GM12878 (cell line): ENCODE results near the gene SNX8. TPM values are rescaled to one million over a fixed set of nuclear protein-coding genes. Genes with fewer than 3 reads are reported as not detected.

Experiments
- BCL11A ChIP-seq: IDR thresholded peaks from 2 replicates; pipeline ENCODE4 v1.6.1; 2011; ENCODE audit warnings: low read depth, low read length
- BMI1 ChIP-seq: fragments of 450-650 bp; IDR thresholded peaks from 2 replicates; pipeline ENCODE4 v1.6.1; 2016; ENCODE audit warnings: mild to moderate bottlenecking, moderate library complexity, borderline replicate concordance
- CBFB ChIP-seq: IDR thresholded peaks from 2 replicates; pipeline ENCODE4 v1.6.1; 2016; ENCODE audit warnings: antibody characterized with exemption, low read depth
- CEBPB ChIP-seq, 2 experiments: fragments of 150-350 bp in 1 of 2; IDR thresholded peaks; 2 replicates each; pipeline ENCODE4 v1.6.1; 2012 to 2014; ENCODE audit warnings: low read depth in 2 of 2, low read length in 2 of 2, borderline replicate concordance in 1 of 2, inconsistent platforms in 1 of 2
- E4F1 ChIP-seq: fragments of 450-650 bp; IDR thresholded peaks from 2 replicates; pipeline ENCODE4 v1.6.1; 2018; ENCODE audit warnings: borderline replicate concordance, mild to moderate bottlenecking; ENCODE audit not compliant: partially characterized antibody
- ETV6 ChIP-seq, 2 experiments: fragments of 450-650 bp in 1 of 2; IDR thresholded peaks in 1 of 2; conservative IDR thresholded peaks in 1 of 2; 2 replicates each; pipeline ENCODE4 v1.6.1; 2014; ENCODE audit warnings: antibody characterized with exemption in 1 of 2, borderline replicate concordance in 1 of 2, low read depth in 1 of 2, mild to moderate bottlenecking in 1 of 2, moderate library complexity in 1 of 2
- IKZF1 ChIP-seq: fragments of 450-650 bp; conservative IDR thresholded peaks from 2 replicates; pipeline ENCODE4 v1.6.1; 2017; ENCODE audit warnings: antibody characterized with exemption, mild to moderate bottlenecking
- IRF5 ChIP-seq: fragments of 450-650 bp; IDR thresholded peaks from 2 replicates; pipeline ENCODE4 v1.6.1; 2017; ENCODE audit warnings: borderline replicate concordance
- MEF2A ChIP-seq: IDR thresholded peaks from 2 replicates; pipeline ENCODE4 v1.6.1; 2011; ENCODE audit warnings: low read depth, mild to moderate bottlenecking, low read length, moderate library complexity; ENCODE audit not compliant: insufficient read depth
- NRF1 ChIP-seq: conservative IDR thresholded peaks from 2 replicates; pipeline ENCODE4 v1.6.1; 2011; ENCODE audit warnings: mild to moderate bottlenecking, low read depth, low read length, improper control_type of control experiment
- RUNX3 ChIP-seq: IDR thresholded peaks from 2 replicates; pipeline ENCODE4 v1.6.1; 2012; ENCODE audit warnings: low read length, inconsistent platforms
- SP1 ChIP-seq: IDR thresholded peaks from one replicate; pipeline ENCODE4 v1.6.1; 2011; ENCODE audit warnings: low read depth, low read length
- WRNIP1 ChIP-seq: IDR thresholded peaks from 2 replicates; pipeline ENCODE4 v1.6.1; 2011; ENCODE audit warnings: low read depth, low read length, improper control_type of control experiment, borderline replicate concordance
- ZNF24 ChIP-seq: fragments of 450-650 bp; IDR thresholded peaks from 2 replicates; pipeline ENCODE4 v1.6.1; 2017; ENCODE audit warnings: antibody characterized with exemption, mild to moderate bottlenecking
- polyA plus RNA-seq, 11 experiments: library from polyadenylated mRNA; depleted of rRNA in 4 of 11; unstranded in 6 of 11; stranded (reverse) in 5 of 11; fragments of >200 nt; fragmentation: Nextera tagmentation in 4 of 11; fragmentation: Illumina TruSeq in 1 of 11; extraction: Ambion mirVana in 4 of 11; extraction: Trizol in 1 of 11; gene quantifications; 1 replicate in 1 of 11; 2 replicates in 10 of 11; pipeline versions ENCODE4 v1.2.1 to v1.2.3, GENCODE V29; 2011 to 2016; ENCODE audit warnings: inconsistent platforms in 2 of 11, missing spikeins in 2 of 11, low read depth in 1 of 11
- total RNA-seq, 4 experiments: library from RNA; depleted of rRNA in 3 of 4; stranded (reverse); fragments of >200 nt in 3 of 4; fragmentation: Illumina TruSeq in 1 of 4; extraction: Trizol in 1 of 4; gene quantifications; 2 replicates each; pipeline versions ENCODE4 v1.2.1 to v1.2.3, GENCODE V29; 2013 to 2021
- TF ChIP-seq, protein P1 (sequence below): IDR thresholded peaks from 2 replicates; pipeline ENCODE4 v1.6.1; 2012; ENCODE audit warnings: low read depth, low read length, improper control_type of control experiment
- TF ChIP-seq, protein P2 (sequence below): fragments of 450-650 bp; IDR thresholded peaks from 2 replicates; pipeline ENCODE4 v1.6.1; 2017; ENCODE audit warnings: antibody characterized with exemption, mild to moderate bottlenecking, moderate library complexity
- TF ChIP-seq, protein P3 (sequence below): fragments of 450-650 bp; IDR thresholded peaks from 2 replicates; pipeline ENCODE4 v1.6.1; 2017; ENCODE audit warnings: mild to moderate bottlenecking, moderate library complexity

The SNX8 gene
- total and polyA plus RNA-seq, 10 of the 15 experiments (the other 5 are each of a cell fraction or from before 2014, with no cell fraction given), result 6.4 to 210 (median 97.6) TPM

GRCh38 chr7:2232766-2233520, 81.3 kb downstream of the SNX8 start, which contains the start of gene MAD1L1 (continued):
- TF ChIP-seq E4F1 (peak; percentile 55), CEBPB (IDR thresholded peaks at IDR 0.05; ENCODE audit: borderline replicate concordance in 1 of 2, low read depth in 2 of 2, low read length in 2 of 2) (no peak), NRF1 (peak; percentile 48), ETV6 (conservative IDR thresholded peaks at IDR 0.05 in 1 of 2, IDR thresholded peaks at IDR 0.05 in 1 of 2; ENCODE audit: borderline replicate concordance in 1 of 2, low read depth in 1 of 2) (no peak), BMI1 (no peak), CBFB (peak; percentile 97), RUNX3 (no peak; the same call in 1 of the 2 replicates), IKZF1 (peak; percentile 80), BCL11A (0 out of 2 replicates have a peak, but pooled peaks have one; percentile 8), WRNIP1 (no peak), IRF5 (peak; percentile 87), MEF2A (no peak), SP1 (no peak), ZNF24 (no peak)
- TF ChIP-seq, protein P1, sequence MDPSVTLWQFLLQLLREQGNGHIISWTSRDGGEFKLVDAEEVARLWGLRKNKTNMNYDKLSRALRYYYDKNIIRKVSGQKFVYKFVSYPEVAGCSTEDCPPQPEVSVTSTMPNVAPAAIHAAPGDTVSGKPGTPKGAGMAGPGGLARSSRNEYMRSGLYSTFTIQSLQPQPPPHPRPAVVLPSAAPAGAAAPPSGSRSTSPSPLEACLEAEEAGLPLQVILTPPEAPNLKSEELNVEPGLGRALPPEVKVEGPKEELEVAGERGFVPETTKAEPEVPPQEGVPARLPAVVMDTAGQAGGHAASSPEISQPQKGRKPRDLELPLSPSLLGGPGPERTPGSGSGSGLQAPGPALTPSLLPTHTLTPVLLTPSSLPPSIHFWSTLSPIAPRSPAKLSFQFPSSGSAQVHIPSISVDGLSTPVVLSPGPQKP, result no peak
- TF ChIP-seq, protein P2, sequence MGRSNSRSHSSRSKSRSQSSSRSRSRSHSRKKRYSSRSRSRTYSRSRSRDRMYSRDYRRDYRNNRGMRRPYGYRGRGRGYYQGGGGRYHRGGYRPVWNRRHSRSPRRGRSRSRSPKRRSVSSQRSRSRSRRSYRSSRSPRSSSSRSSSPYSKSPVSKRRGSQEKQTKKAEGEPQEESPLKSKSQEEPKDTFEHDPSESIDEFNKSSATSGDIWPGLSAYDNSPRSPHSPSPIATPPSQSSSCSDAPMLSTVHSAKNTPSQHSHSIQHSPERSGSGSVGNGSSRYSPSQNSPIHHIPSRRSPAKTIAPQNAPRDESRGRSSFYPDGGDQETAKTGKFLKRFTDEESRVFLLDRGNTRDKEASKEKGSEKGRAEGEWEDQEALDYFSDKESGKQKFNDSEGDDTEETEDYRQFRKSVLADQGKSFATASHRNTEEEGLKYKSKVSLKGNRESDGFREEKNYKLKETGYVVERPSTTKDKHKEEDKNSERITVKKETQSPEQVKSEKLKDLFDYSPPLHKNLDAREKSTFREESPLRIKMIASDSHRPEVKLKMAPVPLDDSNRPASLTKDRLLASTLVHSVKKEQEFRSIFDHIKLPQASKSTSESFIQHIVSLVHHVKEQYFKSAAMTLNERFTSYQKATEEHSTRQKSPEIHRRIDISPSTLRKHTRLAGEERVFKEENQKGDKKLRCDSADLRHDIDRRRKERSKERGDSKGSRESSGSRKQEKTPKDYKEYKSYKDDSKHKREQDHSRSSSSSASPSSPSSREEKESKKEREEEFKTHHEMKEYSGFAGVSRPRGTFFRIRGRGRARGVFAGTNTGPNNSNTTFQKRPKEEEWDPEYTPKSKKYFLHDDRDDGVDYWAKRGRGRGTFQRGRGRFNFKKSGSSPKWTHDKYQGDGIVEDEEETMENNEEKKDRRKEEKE, result no peak
- TF ChIP-seq, protein P3, sequence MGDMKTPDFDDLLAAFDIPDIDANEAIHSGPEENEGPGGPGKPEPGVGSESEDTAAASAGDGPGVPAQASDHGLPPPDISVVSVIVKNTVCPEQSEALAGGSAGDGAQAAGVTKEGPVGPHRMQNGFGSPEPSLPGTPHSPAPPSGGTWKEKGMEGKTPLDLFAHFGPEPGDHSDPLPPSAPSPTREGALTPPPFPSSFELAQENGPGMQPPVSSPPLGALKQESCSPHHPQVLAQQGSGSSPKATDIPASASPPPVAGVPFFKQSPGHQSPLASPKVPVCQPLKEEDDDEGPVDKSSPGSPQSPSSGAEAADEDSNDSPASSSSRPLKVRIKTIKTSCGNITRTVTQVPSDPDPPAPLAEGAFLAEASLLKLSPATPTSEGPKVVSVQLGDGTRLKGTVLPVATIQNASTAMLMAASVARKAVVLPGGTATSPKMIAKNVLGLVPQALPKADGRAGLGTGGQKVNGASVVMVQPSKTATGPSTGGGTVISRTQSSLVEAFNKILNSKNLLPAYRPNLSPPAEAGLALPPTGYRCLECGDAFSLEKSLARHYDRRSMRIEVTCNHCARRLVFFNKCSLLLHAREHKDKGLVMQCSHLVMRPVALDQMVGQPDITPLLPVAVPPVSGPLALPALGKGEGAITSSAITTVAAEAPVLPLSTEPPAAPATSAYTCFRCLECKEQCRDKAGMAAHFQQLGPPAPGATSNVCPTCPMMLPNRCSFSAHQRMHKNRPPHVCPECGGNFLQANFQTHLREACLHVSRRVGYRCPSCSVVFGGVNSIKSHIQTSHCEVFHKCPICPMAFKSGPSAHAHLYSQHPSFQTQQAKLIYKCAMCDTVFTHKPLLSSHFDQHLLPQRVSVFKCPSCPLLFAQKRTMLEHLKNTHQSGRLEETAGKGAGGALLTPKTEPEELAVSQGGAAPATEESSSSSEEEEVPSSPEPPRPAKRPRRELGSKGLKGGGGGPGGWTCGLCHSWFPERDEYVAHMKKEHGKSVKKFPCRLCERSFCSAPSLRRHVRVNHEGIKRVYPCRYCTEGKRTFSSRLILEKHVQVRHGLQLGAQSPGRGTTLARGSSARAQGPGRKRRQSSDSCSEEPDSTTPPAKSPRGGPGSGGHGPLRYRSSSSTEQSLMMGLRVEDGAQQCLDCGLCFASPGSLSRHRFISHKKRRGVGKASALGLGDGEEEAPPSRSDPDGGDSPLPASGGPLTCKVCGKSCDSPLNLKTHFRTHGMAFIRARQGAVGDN, result peak; percentile 93
